ENCODE results near the gene EIF4E. TPM values are rescaled to one million over a fixed set of nuclear protein-coding genes. Genes with fewer than 3 reads are reported as not detected.

Gene EIF4E
- polyA plus RNA-seq, 1 donor (not counting 4 experiments of a cell fraction or from before 2014, with no cell fraction given) = 150 TPM

- DNase-seq (ENCODE audit: low read depth, low spot score) = no peak
Measured at GRCh38 chr4:98945297-98945850, 16.4 kb upstream of the EIF4E start.

DNA sequence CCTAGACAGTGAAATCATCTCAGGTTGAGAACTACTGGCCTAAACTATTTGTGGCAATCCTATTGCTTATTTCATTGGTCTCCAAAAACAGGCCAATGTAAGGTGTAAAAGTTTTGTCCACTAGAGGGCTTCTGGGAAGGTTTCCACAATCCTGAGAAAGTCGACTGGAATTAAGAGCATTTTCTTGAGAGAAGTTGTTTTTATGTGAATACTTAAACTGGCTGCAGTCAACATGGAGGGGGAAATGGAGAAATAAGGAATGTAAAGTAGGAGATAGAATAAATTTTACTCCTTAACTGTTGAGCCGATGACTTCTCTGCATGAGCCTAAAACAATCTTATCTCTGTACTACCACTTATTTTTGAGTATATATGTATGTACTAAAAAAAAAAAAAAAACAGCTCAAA, 11.0 kb upstream of the EIF4E start:
- Histone ChIP-seq H3K9me1 (ENCODE audit: control insufficient read depth, extremely low read depth, insufficient read depth, low read length) (no peaks in the 10 kb centered on the region), H3K27me3 (ENCODE audit: control insufficient read depth, extremely low read depth, insufficient read depth, low read length) (no peaks in the 10 kb centered on the region), H4K20me1 (ENCODE audit: control insufficient read depth, extremely low read depth, insufficient read depth, low read length) (no peaks in the 10 kb centered on the region), H3K9me3 (ENCODE audit: control insufficient read depth, low read depth, low read length) (no peaks in the 10 kb centered on the region), H3K4me3 (ENCODE audit: control insufficient read depth in 2 of 3, extremely low read depth in 1 of 3, insufficient read depth in 2 of 3, low read depth in 1 of 3, low read length in 3 of 3) (no peak overlapping the region), H3K4me2 (ENCODE audit: control insufficient read depth, extremely low read depth, insufficient read depth, low read depth, low read length) (no peak overlapping the region), H3K4me1 (ENCODE audit: control insufficient read depth, extremely low read depth, insufficient read depth, low read length) (peaks cover 11% of the 10 kb centered on the region), H2AFZ (ENCODE audit: control insufficient read depth, low read length) (no peak overlapping the region), H3K9ac (ENCODE audit: control insufficient read depth, extremely low read depth, insufficient read depth, low read length) (no peak overlapping the region), H3K27ac (ENCODE audit: control insufficient read depth, insufficient read depth, low read length) (no peak overlapping the region), H3K79me2 (ENCODE audit: control insufficient read depth, insufficient read depth, low read length) (no peaks in the 10 kb centered on the region), H3K36me3 (ENCODE audit: control insufficient read depth in 2 of 2, extremely low read depth in 1 of 2, insufficient read depth in 2 of 2, low read length in 2 of 2) (no peaks in the 10 kb centered on the region)
- FAIRE-seq (peak; percentile 81), DNase-seq (ENCODE audit: low read depth, low spot score) (no peak)
- dilution Hi-C loops (cut with MboI; ENCODE audit: extremely low pct_ligation_motif_present, low sequenced_read_pairs) = no loop called here
- no peak for TF ChIP-seq EZH2 (IDR thresholded peaks at IDR 0.05; ENCODE audit: low read length)
- peak; percentile 12 to 80 (median 67) for TF ChIP-seq CTCF (optimal IDR thresholded peaks at IDR 0.05 in 1 of 3, IDR thresholded peaks at IDR 0.05 in 1 of 3, conservative IDR thresholded peaks at IDR 0.05 in 1 of 3; ENCODE audit: extremely low read depth in 1 of 3, insufficient read depth in 2 of 3, low read length in 3 of 3)

More at GRCh38 chr4:98945297-98945850, 16.4 kb upstream of the EIF4E start:
- Histone ChIP-seq H2AFZ (ENCODE audit: control insufficient read depth, low read length) (no peak overlapping the region), H3K4me3 (ENCODE audit: control insufficient read depth in 2 of 3, extremely low read depth in 1 of 3, insufficient read depth in 2 of 3, low read depth in 1 of 3, low read length in 3 of 3) (no peak overlapping the region), H3K27ac (ENCODE audit: control insufficient read depth, insufficient read depth, low read length) (no peak overlapping the region), H3K4me1 (ENCODE audit: control insufficient read depth, extremely low read depth, insufficient read depth, low read length) (peaks cover 7% of the 10 kb centered on the region), H3K4me2 (ENCODE audit: control insufficient read depth, extremely low read depth, insufficient read depth, low read depth, low read length) (no peak overlapping the region), H3K79me2 (ENCODE audit: control insufficient read depth, insufficient read depth, low read length) (no peaks in the 10 kb centered on the region), H4K20me1 (ENCODE audit: control insufficient read depth, extremely low read depth, insufficient read depth, low read length) (no peaks in the 10 kb centered on the region), H3K27me3 (ENCODE audit: control insufficient read depth, extremely low read depth, insufficient read depth, low read length) (no peaks in the 10 kb centered on the region), H3K9me3 (ENCODE audit: control insufficient read depth, low read depth, low read length) (no peaks in the 10 kb centered on the region), H3K36me3 (ENCODE audit: control insufficient read depth in 2 of 2, extremely low read depth in 1 of 2, insufficient read depth in 2 of 2, low read length in 2 of 2) (no peaks in the 10 kb centered on the region), H3K9ac (ENCODE audit: control insufficient read depth, extremely low read depth, insufficient read depth, low read length) (no peak overlapping the region), H3K9me1 (ENCODE audit: control insufficient read depth, extremely low read depth, insufficient read depth, low read length) (no peaks in the 10 kb centered on the region)
- no peak for TF ChIP-seq EZH2 (IDR thresholded peaks at IDR 0.05; ENCODE audit: low read length)
- TF ChIP-seq CTCF (optimal IDR thresholded peaks at IDR 0.05 in 1 of 3, IDR thresholded peaks at IDR 0.05 in 1 of 3, conservative IDR thresholded peaks at IDR 0.05 in 1 of 3; ENCODE audit: extremely low read depth in 1 of 3, insufficient read depth in 2 of 3, low read length in 3 of 3) = no peak
- FAIRE-seq = no peak
- dilution Hi-C loops (cut with MboI; ENCODE audit: extremely low pct_ligation_motif_present, low sequenced_read_pairs) = no loop called here
